NCI-H1048 (cell line): Measurements from ENCODE around the gene STEAP2.
"Not testable (repeated sequence)": the region's sequence is repeated elsewhere in the genome, so short reads cannot be mapped to it uniquely, and the experiment has no call there.

Source experiments
- DNase-seq: peaks from one replicate; lab custom pipeline; 2025; lab: John Stamatoyannopoulos, UW

STEAP2 gene

GRCh38 chr7:90211391-90212148 is at the start of gene STEAP2:
Gene STEAP2, plus strand, starts transcription at chr7:90211740. Its CDS starts 13,343 bp downstream, at chr7:90225083.
- peak; percentile 86 for DNase-seq

GRCh38 chr7:90163534-90163933 is 48.0 kb upstream of the STEAP2 start:
- DNase-seq, result no peak

- DNase-seq, result no peak
Observed at GRCh38 chr7:90165724-90166123, 45.8 kb upstream of the STEAP2 start.

- no peak for DNase-seq
Observed at GRCh38 chr7:90166153-90166552, 45.4 kb upstream of the STEAP2 start.

- DNase-seq, result no peak
Observed at GRCh38 chr7:90167361-90167760, 44.2 kb upstream of the STEAP2 start.

- no peak for DNase-seq
Observed at GRCh38 chr7:90169891-90170290, 41.6 kb upstream of the STEAP2 start.

GRCh38 chr7:90172121-90172520 is 39.4 kb upstream of the STEAP2 start:
- DNase-seq, result no peak

- DNase-seq, result no peak
Observed at GRCh38 chr7:90172624-90173023, 38.9 kb upstream of the STEAP2 start.

GRCh38 chr7:90173127-90173844 is 38.3 kb upstream of the STEAP2 start:
- DNase-seq, result no peak

- no peak for DNase-seq
Observed at GRCh38 chr7:90175667-90176066, 35.9 kb upstream of the STEAP2 start.

GRCh38 chr7:90176195-90176594 is 35.3 kb upstream of the STEAP2 start:
- DNase-seq, result no peak

- DNase-seq, result no peak
Observed at GRCh38 chr7:90178166-90178565, 33.4 kb upstream of the STEAP2 start.

- DNase-seq, result no peak
Observed at GRCh38 chr7:90178679-90179278, 32.8 kb upstream of the STEAP2 start.

GRCh38 chr7:90180011-90180585 is 31.4 kb upstream of the STEAP2 start:
- DNase-seq, result no peak

- DNase-seq, result no peak
Observed at GRCh38 chr7:90180649-90181048, 30.9 kb upstream of the STEAP2 start.

GRCh38 chr7:90181485-90181884 is 30.1 kb upstream of the STEAP2 start:
- DNase-seq, result no peak

GRCh38 chr7:90186290-90186689 is 25.2 kb upstream of the STEAP2 start:
- not testable (repeated sequence) for DNase-seq

GRCh38 chr7:90187507-90188050 is 24.0 kb upstream of the STEAP2 start:
- no peak for DNase-seq

- no peak for DNase-seq
Observed at GRCh38 chr7:90188281-90188680, 23.3 kb upstream of the STEAP2 start.

- DNase-seq, result no peak
Observed at GRCh38 chr7:90190995-90191394, 20.5 kb upstream of the STEAP2 start.

GRCh38 chr7:90191648-90192047 is 19.9 kb upstream of the STEAP2 start:
- no peak for DNase-seq
